Neuronal stem cell (in vitro differentiated cells): ENCODE results near the gene CAPZB.

Experiments used
- DNase-seq: peaks from one replicate; pipeline ENCODE4 v3.0.0-alpha.2; 2013; ENCODE audit warnings: low spot score
- H2AFZ ChIP-seq: one replicate; pipeline ENCODE4 v1.6.1; 2013; ENCODE audit warnings: mild to moderate bottlenecking, low read length, inconsistent platforms
- H2AK5ac ChIP-seq: 2 replicates; pipeline ENCODE4 v1.6.1; 2013; ENCODE audit warnings: low read depth, mild to moderate bottlenecking, inconsistent platforms, low read length, moderate library complexity, mixed read lengths
- H2BK120ac ChIP-seq: 2 replicates; pipeline ENCODE4 v1.6.1; 2013; ENCODE audit warnings: low read depth, mild to moderate bottlenecking, inconsistent platforms, low read length, moderate library complexity, mixed read lengths
- H2BK12ac ChIP-seq: one replicate; pipeline ENCODE4 v1.6.1; 2013; ENCODE audit warnings: low read length, inconsistent platforms
- H2BK15ac ChIP-seq: 2 replicates; pipeline ENCODE4 v1.6.1; 2013; ENCODE audit warnings: mild to moderate bottlenecking, low read length, inconsistent platforms, mixed read lengths
- H2BK5ac ChIP-seq: one replicate; pipeline ENCODE4 v1.6.1; 2013; ENCODE audit warnings: inconsistent platforms, mild to moderate bottlenecking, low read length, moderate library complexity
- H3K14ac ChIP-seq: one replicate; pipeline ENCODE4 v1.6.1; 2013; ENCODE audit warnings: low read length, inconsistent platforms
- H3K18ac ChIP-seq: 2 replicates; pipeline ENCODE4 v1.6.1; 2013; ENCODE audit warnings: low read length, inconsistent platforms
- H3K23ac ChIP-seq: 2 replicates; pipeline ENCODE4 v1.6.1; 2013; ENCODE audit warnings: low read depth, mild to moderate bottlenecking, mixed read lengths, low read length, inconsistent platforms; ENCODE audit not compliant: poor library complexity
- H3K27ac ChIP-seq: replicated peaks from 3 replicates; pipeline ENCODE4 v1.5.1; 2013; ENCODE audit warnings: low read length, inconsistent platforms
- H3K27me3 ChIP-seq, 3 experiments: 2 replicates each; pipeline ENCODE4 v1.6.1; 2013; ENCODE audit warnings: low read length in 3 of 3, mild to moderate bottlenecking in 2 of 3, inconsistent platforms in 1 of 3, low read depth in 1 of 3, mixed read lengths in 1 of 3, moderate library complexity in 1 of 3; ENCODE audit not compliant: control insufficient read depth in 3 of 3, insufficient read depth in 3 of 3
- H3K36me3 ChIP-seq, 2 donors: replicated peaks in 1 of 2; 2 replicates each; pipeline ENCODE4 v1.6.1; 2013; ENCODE audit warnings: low read length in 2 of 2; ENCODE audit not compliant: control insufficient read depth in 2 of 2, insufficient read depth in 2 of 2
- H3K4ac ChIP-seq: 2 replicates; pipeline ENCODE4 v1.6.1; 2013; ENCODE audit warnings: inconsistent platforms, mild to moderate bottlenecking, low read length, moderate library complexity
- H3K4me1 ChIP-seq, 2 donors: 1 replicate in 1 of 2; 2 replicates in 1 of 2; pipeline ENCODE4 v1.6.1; 2013; ENCODE audit warnings: low read length in 2 of 2, low read depth in 1 of 2; ENCODE audit not compliant: control insufficient read depth in 2 of 2, insufficient read depth in 1 of 2
- H3K4me2 ChIP-seq: one replicate; pipeline ENCODE4 v1.6.1; 2013; ENCODE audit warnings: mild to moderate bottlenecking, low read length, inconsistent platforms; ENCODE audit not compliant: insufficient read depth, poor library complexity, severe bottlenecking
- H3K4me3 ChIP-seq, 2 donors: 2 replicates each; pipeline ENCODE4 v1.5.1; 2013; ENCODE audit warnings: low read length in 2 of 2, mild to moderate bottlenecking in 2 of 2, inconsistent platforms in 1 of 2, moderate library complexity in 1 of 2
- H3K79me1 ChIP-seq: one replicate; pipeline ENCODE4 v1.6.1; 2013; ENCODE audit warnings: low read depth, mild to moderate bottlenecking, inconsistent platforms, low read length, moderate library complexity
- H3K9ac ChIP-seq: one replicate; pipeline ENCODE4 v1.6.1; 2013; ENCODE audit warnings: mild to moderate bottlenecking, low read depth, low read length, inconsistent platforms; ENCODE audit not compliant: poor library complexity
- H3K9me3 ChIP-seq, 2 donors: replicated peaks in 1 of 2; 2 replicates each; pipeline versions ENCODE3 to v1.6.1; 2013; ENCODE audit warnings: low read length in 2 of 2, mild to moderate bottlenecking in 2 of 2, inconsistent platforms in 1 of 2, low read depth in 1 of 2, mixed read lengths in 1 of 2, moderate library complexity in 1 of 2; ENCODE audit not compliant: control insufficient read depth in 2 of 2, insufficient read depth in 1 of 2
- H4K8ac ChIP-seq: one replicate; pipeline ENCODE4 v1.6.1; 2013; ENCODE audit warnings: low read depth, mild to moderate bottlenecking, inconsistent platforms, low read length, moderate library complexity
- H4K91ac ChIP-seq: one replicate; pipeline ENCODE4 v1.6.1; 2013; ENCODE audit warnings: low read length, low read depth, mild to moderate bottlenecking, inconsistent platforms; ENCODE audit not compliant: poor library complexity
- WGBS, 2 donors: extraction: QIAGEN DNeasy Blood & Tissue Kit; methylation state at CpG; one replicate each; pipeline ENCODE4 v1.1.7; 2013; ENCODE audit warnings: missing lambda C conversion rate in 2 of 2, mixed read lengths in 1 of 2; ENCODE audit not compliant: insufficient read length in 2 of 2, insufficient replicate concordance in 1 of 2; ENCODE audit errors: extremely low coverage in 2 of 2; 5-methylcytosine and 5-hydroxymethylcytosine counted together

The CAPZB gene

DNA sequence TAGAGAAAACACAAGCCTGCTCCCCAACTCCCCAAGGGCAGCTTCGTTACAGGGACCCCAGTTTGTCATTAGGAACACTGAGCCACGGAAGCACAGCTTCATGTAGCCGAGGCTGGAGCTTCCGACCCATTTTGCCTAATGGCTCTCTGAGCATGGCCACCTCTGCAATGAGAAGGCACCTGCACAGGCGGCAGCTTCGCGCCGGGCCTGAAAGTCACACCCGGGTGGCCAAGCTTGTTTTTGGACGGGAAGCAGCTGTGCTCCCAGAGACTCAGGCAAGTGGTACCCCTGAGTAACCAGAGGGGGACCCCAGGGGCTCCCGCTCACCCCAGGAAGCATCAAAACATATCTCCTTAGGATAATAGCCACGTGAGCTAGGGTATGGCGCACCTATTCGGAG lies 92.3 kb downstream of the CAPZB start:
- H2BK15ac ChIP-seq: no peak overlapping the region
- no peaks in the 10 kb centered on the region for H3K9me3 ChIP-seq
- H3K23ac ChIP-seq: no peak overlapping the region
- H3K9ac ChIP-seq: no peak overlapping the region
- no peak overlapping the region for H2BK120ac ChIP-seq
- H4K91ac ChIP-seq: no peak overlapping the region
- peaks cover 9% of the 10 kb centered on the region for H3K79me1 ChIP-seq
- no peak overlapping the region for H2AFZ ChIP-seq
- no peak overlapping the region for H2BK12ac ChIP-seq
- peaks cover 0 to 7% of the 10 kb centered on the region in 2 donors for H3K36me3 ChIP-seq
- H2AK5ac ChIP-seq: peak overlapping the region; percentile 71
- peaks cover 10 to 16% of the 10 kb centered on the region in 2 donors for H3K4me1 ChIP-seq
- H4K8ac ChIP-seq: no peak overlapping the region
- WGBS, 2 donors: no CpG with 5 or more reads among the region's 14 CpGs
- no peak overlapping the region for H3K14ac ChIP-seq
- no peak overlapping the region for H3K4me3 ChIP-seq
- DNase-seq: no peak
- no peak overlapping the region for H3K4ac ChIP-seq
- no peaks in the 10 kb centered on the region for H3K27me3 ChIP-seq
- peak overlapping the region; percentile 91 for H3K18ac ChIP-seq
- H2BK5ac ChIP-seq: peak overlapping the region; percentile 32
- H3K27ac ChIP-seq: no peak overlapping the region
- no peak overlapping the region for H3K4me2 ChIP-seq

DNA sequence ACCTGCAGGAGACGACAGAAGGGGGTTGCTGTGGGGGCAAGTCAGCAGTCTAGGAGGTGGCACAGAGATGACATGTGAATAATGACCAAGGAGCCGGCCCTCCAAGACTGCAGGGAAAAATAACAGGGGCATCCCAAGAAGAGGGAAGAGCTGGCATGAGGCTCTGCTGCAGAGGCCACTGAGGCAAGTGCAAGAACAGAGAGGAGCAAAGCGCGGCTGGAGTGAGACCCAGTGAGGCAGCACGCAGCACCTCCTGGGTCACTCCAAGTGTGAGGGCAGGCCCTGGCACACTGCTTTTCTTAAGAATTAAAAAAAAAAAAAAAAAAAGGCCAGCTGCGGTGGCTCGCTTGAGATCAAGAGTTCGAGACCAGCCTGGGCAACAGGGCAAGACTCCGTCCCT lies 93.1 kb downstream of the CAPZB start:
- Histone ChIP-seq H3K18ac (no peak overlapping the region), H2AK5ac (peak overlapping the region; percentile 68), H3K14ac (no peak overlapping the region), H3K9ac (no peak overlapping the region), H2BK12ac (no peak overlapping the region), H3K9me3 (no peaks in the 10 kb centered on the region), H4K8ac (no peak overlapping the region), H3K36me3 (peaks cover 2 to 7% of the 10 kb centered on the region in 2 donors), H3K23ac (no peak overlapping the region), H4K91ac (no peak overlapping the region), H3K4me1 (peaks cover 10 to 16% of the 10 kb centered on the region in 2 donors), H3K27ac (no peak overlapping the region), H3K27me3 (no peaks in the 10 kb centered on the region), H2BK5ac (peak overlapping the region; percentile 32), H2AFZ (no peak overlapping the region), H2BK120ac (no peak overlapping the region), H3K4ac (no peak overlapping the region), H3K4me2 (no peak overlapping the region), H3K79me1 (peaks cover 9% of the 10 kb centered on the region), H3K4me3 (no peak overlapping the region), H2BK15ac (no peak overlapping the region)
- DNase-seq: no peak
- no CpG with 5 or more reads among the region's 9 CpGs for WGBS, 2 donors

DNA sequence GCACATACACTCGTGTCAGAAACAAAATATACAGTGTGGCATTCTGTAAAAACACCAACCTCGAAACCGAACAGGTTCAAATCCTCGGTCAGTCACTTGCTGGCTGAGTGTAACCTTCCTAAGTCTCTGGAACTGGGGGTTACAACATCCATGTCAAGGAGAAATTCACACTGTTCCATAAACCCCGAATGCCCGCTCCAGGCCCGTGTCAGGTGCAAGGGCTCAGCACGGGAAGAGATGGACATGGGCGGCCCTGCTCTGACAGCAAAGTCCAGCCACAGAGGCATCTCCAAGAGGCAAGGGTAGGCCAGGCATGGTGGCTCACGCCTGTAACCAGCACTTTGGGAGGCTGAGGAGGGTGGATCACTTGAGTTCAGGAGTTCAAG lies 93.8 kb downstream of the CAPZB start:
- no CpG with 5 or more reads among the region's 10 CpGs for WGBS, 2 donors
- DNase-seq: no peak

DNA sequence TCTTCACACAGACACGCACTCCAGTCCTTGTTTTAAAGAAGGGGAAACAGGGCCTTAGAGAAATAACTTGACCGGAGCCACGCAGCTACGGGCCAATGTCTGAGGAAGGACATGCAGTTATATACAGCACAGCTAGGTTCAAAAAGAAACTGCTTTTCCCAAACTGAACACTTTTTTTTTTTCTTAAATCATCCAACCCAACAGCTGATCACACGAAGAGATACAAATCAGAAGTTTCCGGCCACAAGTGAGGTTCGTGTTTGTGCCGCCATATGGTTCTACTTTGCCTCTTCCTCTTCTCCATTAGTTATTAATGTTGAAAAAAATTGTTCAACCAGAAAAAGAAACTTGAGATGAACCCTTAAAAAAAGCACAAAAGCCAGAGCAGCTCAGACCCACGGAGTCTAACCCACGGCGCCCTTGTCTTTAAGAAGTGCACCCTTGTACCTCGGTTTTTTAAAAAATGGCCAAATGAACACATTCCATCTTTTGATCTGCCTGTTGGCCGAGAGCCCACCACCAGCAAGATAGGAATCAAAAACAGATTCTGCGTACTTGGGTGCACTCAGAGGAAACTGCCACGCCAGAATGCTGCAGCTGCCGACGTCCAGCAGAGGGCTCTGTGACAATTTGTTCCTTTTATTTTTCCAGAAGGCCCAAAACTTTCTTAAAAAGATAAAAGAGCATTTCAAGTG lies 94.3 kb downstream of the CAPZB start:
- no peak overlapping the region for H4K91ac ChIP-seq
- H2BK12ac ChIP-seq: no peak overlapping the region
- no peak overlapping the region for H3K23ac ChIP-seq
- H3K18ac ChIP-seq: no peak overlapping the region
- DNase-seq: no peak
- H2AFZ ChIP-seq: no peak overlapping the region
- peaks cover 9% of the 10 kb centered on the region for H3K79me1 ChIP-seq
- H3K9ac ChIP-seq: no peak overlapping the region
- H3K27me3 ChIP-seq: no peaks in the 10 kb centered on the region
- no peak overlapping the region for H2BK5ac ChIP-seq
- H2BK15ac ChIP-seq: no peak overlapping the region
- no peak overlapping the region for H3K4me2 ChIP-seq
- H4K8ac ChIP-seq: no peak overlapping the region
- peaks cover 10 to 12% of the 10 kb centered on the region in 2 donors for H3K4me1 ChIP-seq
- H3K4me3 ChIP-seq: no peak overlapping the region
- no peak overlapping the region for H2BK120ac ChIP-seq
- H3K36me3 ChIP-seq: peaks cover 2 to 10% of the 10 kb centered on the region in 2 donors
- no peaks in the 10 kb centered on the region for H3K9me3 ChIP-seq
- H3K4ac ChIP-seq: no peak overlapping the region
- WGBS, 2 donors: no CpG with 5 or more reads among the region's 17 CpGs
- no peak overlapping the region for H3K14ac ChIP-seq
- H3K27ac ChIP-seq: no peak overlapping the region
- H2AK5ac ChIP-seq: no peak overlapping the region

More for the DNA sequence above, 93.8 kb downstream of the CAPZB start:
- Histone ChIP-seq H2BK12ac (no peak overlapping the region), H4K91ac (no peak overlapping the region), H3K4ac (no peak overlapping the region), H2BK120ac (no peak overlapping the region), H2AFZ (no peak overlapping the region), H3K4me1 (peaks cover 10 to 16% of the 10 kb centered on the region in 2 donors), H2AK5ac (no peak overlapping the region), H2BK5ac (no peak overlapping the region), H3K9ac (no peak overlapping the region), H3K27me3 (no peaks in the 10 kb centered on the region), H2BK15ac (no peak overlapping the region), H3K23ac (no peak overlapping the region), H3K4me2 (no peak overlapping the region), H4K8ac (no peak overlapping the region), H3K18ac (no peak overlapping the region), H3K27ac (no peak overlapping the region), H3K4me3 (no peak overlapping the region), H3K79me1 (peaks cover 9% of the 10 kb centered on the region), H3K9me3 (no peaks in the 10 kb centered on the region), H3K36me3 (peaks cover 2 to 9% of the 10 kb centered on the region in 2 donors), H3K14ac (no peak overlapping the region)
